Activated naive CD4-positive, alpha-beta T cell treated with anti-CD3 and anti-CD28 coated beads, Interleukin-2, amount 10 ng/mL, durations not matched to agents 7 days and 5 days (primary cell): Measurements from ENCODE around the gene KITLG.
"Not testable (repeated sequence)": the region's sequence is repeated elsewhere in the genome, so short reads cannot be mapped to it uniquely, and the experiment has no call there.

Experiments
- CTCF ChIA-PET: fragments of 350-600 bp; sonication (Branson Sonifier 250); formaldehyde crosslinking; loops from one replicate; lab custom pipeline; 2021; ENCODE audit warnings: antibody characterized with exemption; lab: Charles Lee
- DNase-seq: peaks from one replicate; pipeline ENCODE4 v3.0.0-alpha.2; 2020
- H3K27ac Mint-ChIP-seq: one replicate; pipeline ENCODE4 v1.8.0; 2021; ENCODE audit warnings: mild to moderate bottlenecking, moderate library complexity, mixed read lengths
- H3K27me3 Mint-ChIP-seq: one replicate; pipeline ENCODE4 v1.8.0; 2021; ENCODE audit warnings: mild to moderate bottlenecking, mixed read lengths
- H3K36me3 Mint-ChIP-seq: one replicate; pipeline ENCODE4 v1.8.0; 2021; ENCODE audit warnings: mixed read lengths
- H3K4me1 Mint-ChIP-seq: one replicate; pipeline ENCODE4 v1.8.0; 2021; ENCODE audit warnings: mixed read lengths
- H3K4me3 Mint-ChIP-seq: one replicate; pipeline ENCODE4 v1.8.0; 2021; ENCODE audit warnings: mild to moderate bottlenecking, moderate library complexity, mixed read lengths
- H3K9me3 Mint-ChIP-seq: one replicate; pipeline ENCODE4 v1.8.0; 2021; ENCODE audit warnings: mixed read lengths

Gene KITLG

GRCh38 chr12:88566430-88566829, 13.8 kb downstream of the KITLG start:
- no peaks in the 10 kb centered on the region for H3K4me1 Mint-ChIP-seq
- H3K9me3 Mint-ChIP-seq: no peaks in the 10 kb centered on the region
- H3K4me3 Mint-ChIP-seq: no peak overlapping the region
- no peaks in the 10 kb centered on the region for H3K27me3 Mint-ChIP-seq
- H3K36me3 Mint-ChIP-seq: no peaks in the 10 kb centered on the region
- no peak for DNase-seq
- no peak overlapping the region for H3K27ac Mint-ChIP-seq
- CTCF ChIA-PET: no interaction called here

- Mint-ChIP-seq H3K4me3 (no peak overlapping the region), H3K27me3 (no peaks in the 10 kb centered on the region), H3K9me3 (no peaks in the 10 kb centered on the region), H3K36me3 (no peaks in the 10 kb centered on the region), H3K27ac (no peak overlapping the region), H3K4me1 (no peaks in the 10 kb centered on the region)
- no peak for DNase-seq
- CTCF ChIA-PET: no interaction called here
These were observed 17.3 kb downstream of the KITLG start for GRCh38 chr12:88562846-88563582.

GRCh38 chr12:88562151-88562550, 18.1 kb downstream of the KITLG start:
- Mint-ChIP-seq H3K4me1 (no peaks in the 10 kb centered on the region), H3K36me3 (no peaks in the 10 kb centered on the region), H3K27me3 (no peaks in the 10 kb centered on the region), H3K9me3 (no peaks in the 10 kb centered on the region), H3K4me3 (no peak overlapping the region), H3K27ac (no peak overlapping the region)
- CTCF ChIA-PET: no interaction called here
- no peak for DNase-seq

- Mint-ChIP-seq H3K4me1 (no peaks in the 10 kb centered on the region), H3K4me3 (no peak overlapping the region), H3K27me3 (no peaks in the 10 kb centered on the region), H3K36me3 (no peaks in the 10 kb centered on the region), H3K27ac (no peak overlapping the region), H3K9me3 (no peaks in the 10 kb centered on the region)
- DNase-seq: no peak
- CTCF ChIA-PET: no interaction called here
These were observed 20.5 kb downstream of the KITLG start for GRCh38 chr12:88559772-88560171.

GRCh38 chr12:88559199-88559598, 21.1 kb downstream of the KITLG start:
- Mint-ChIP-seq H3K4me1 (no peaks in the 10 kb centered on the region), H3K27ac (no peak overlapping the region), H3K27me3 (no peaks in the 10 kb centered on the region), H3K9me3 (no peaks in the 10 kb centered on the region), H3K4me3 (no peak overlapping the region), H3K36me3 (no peaks in the 10 kb centered on the region)
- CTCF ChIA-PET: no interaction called here
- DNase-seq: no peak

- CTCF ChIA-PET: no interaction called here
- DNase-seq: no peak
- H3K4me3 Mint-ChIP-seq: no peak overlapping the region
- no peak overlapping the region for H3K27ac Mint-ChIP-seq
- H3K4me1 Mint-ChIP-seq: no peaks in the 10 kb centered on the region
- H3K36me3 Mint-ChIP-seq: no peaks in the 10 kb centered on the region
- no peaks in the 10 kb centered on the region for H3K9me3 Mint-ChIP-seq
- no peaks in the 10 kb centered on the region for H3K27me3 Mint-ChIP-seq
These were observed 21.9 kb downstream of the KITLG start for GRCh38 chr12:88558340-88558867.

- no peak for DNase-seq
- H3K9me3 Mint-ChIP-seq: no peaks in the 10 kb centered on the region
- CTCF ChIA-PET: no interaction called here
- no peaks in the 10 kb centered on the region for H3K27me3 Mint-ChIP-seq
- no peaks in the 10 kb centered on the region for H3K4me1 Mint-ChIP-seq
- no peak overlapping the region for H3K27ac Mint-ChIP-seq
- H3K36me3 Mint-ChIP-seq: no peaks in the 10 kb centered on the region
- no peak overlapping the region for H3K4me3 Mint-ChIP-seq
These were observed 24.0 kb downstream of the KITLG start for GRCh38 chr12:88556213-88556774.

GRCh38 chr12:88553941-88554658, 26.2 kb downstream of the KITLG start:
- H3K4me1 Mint-ChIP-seq: no peaks in the 10 kb centered on the region
- no peaks in the 10 kb centered on the region for H3K9me3 Mint-ChIP-seq
- H3K36me3 Mint-ChIP-seq: no peaks in the 10 kb centered on the region
- no peak overlapping the region for H3K4me3 Mint-ChIP-seq
- DNase-seq: no peak
- CTCF ChIA-PET: interaction anchor here (0.9 kb wide), 1 partner anchor 317 kb away, joined by 4 read pairs; no protein-coding TSS in a partner anchor
- H3K27me3 Mint-ChIP-seq: no peaks in the 10 kb centered on the region
- H3K27ac Mint-ChIP-seq: no peak overlapping the region

- no peaks in the 10 kb centered on the region for H3K4me1 Mint-ChIP-seq
- DNase-seq: no peak
- CTCF ChIA-PET: no interaction called here
These were observed 27.6 kb downstream of the KITLG start for GRCh38 chr12:88552610-88553079.

GRCh38 chr12:88549929-88550328, 30.3 kb downstream of the KITLG start:
- H3K9me3 Mint-ChIP-seq: no peaks in the 10 kb centered on the region
- H3K4me3 Mint-ChIP-seq: no peak overlapping the region
- no peak overlapping the region for H3K27ac Mint-ChIP-seq
- CTCF ChIA-PET: no interaction called here
- H3K4me1 Mint-ChIP-seq: no peaks in the 10 kb centered on the region
- H3K36me3 Mint-ChIP-seq: no peaks in the 10 kb centered on the region
- H3K27me3 Mint-ChIP-seq: no peaks in the 10 kb centered on the region
- no peak for DNase-seq

More at GRCh38 chr12:88552610-88553079, 27.6 kb downstream of the KITLG start:
- Mint-ChIP-seq H3K36me3 (no peaks in the 10 kb centered on the region), H3K9me3 (no peaks in the 10 kb centered on the region), H3K27ac (no peak overlapping the region), H3K4me3 (no peak overlapping the region), H3K27me3 (no peaks in the 10 kb centered on the region)

GRCh38 chr12:88547949-88548348, 32.3 kb downstream of the KITLG start:
- H3K4me1 Mint-ChIP-seq, DNase-seq, H3K9me3 Mint-ChIP-seq, H3K36me3 Mint-ChIP-seq, H3K4me3 Mint-ChIP-seq, H3K27me3 Mint-ChIP-seq, H3K27ac Mint-ChIP-seq, CTCF ChIA-PET: not testable (repeated sequence)

- no peak for DNase-seq
- Mint-ChIP-seq H3K9me3 (no peaks in the 10 kb centered on the region), H3K4me1 (no peaks in the 10 kb centered on the region), H3K4me3 (no peak overlapping the region), H3K36me3 (no peaks in the 10 kb centered on the region), H3K27ac (no peak overlapping the region), H3K27me3 (no peaks in the 10 kb centered on the region)
- CTCF ChIA-PET: no interaction called here
These were observed 33.4 kb downstream of the KITLG start for GRCh38 chr12:88546853-88547252.

GRCh38 chr12:88546226-88546625, 34.0 kb downstream of the KITLG start:
- Mint-ChIP-seq H3K9me3 (no peaks in the 10 kb centered on the region), H3K36me3 (no peaks in the 10 kb centered on the region), H3K4me1 (no peaks in the 10 kb centered on the region), H3K27ac (no peak overlapping the region), H3K27me3 (no peaks in the 10 kb centered on the region), H3K4me3 (no peak overlapping the region)
- CTCF ChIA-PET: no interaction called here
- no peak for DNase-seq
